ENCODE measurements around the gene JAZF1.

GRCh38 chr7:27839099-27839498, 341.5 kb downstream of the JAZF1 start:
- no peak for TF ChIP-seq CTCF (IDR thresholded peaks at IDR 0.05)
- TF ChIP-seq POLR2A (IDR thresholded peaks at IDR 0.05), result no peak
